ENCODE measurements around the gene CFDP1. TPM values are rescaled to one million over a fixed set of nuclear protein-coding genes. Genes with fewer than 3 reads are reported as not detected.

CFDP1 gene
- total and polyA plus RNA-seq, 2 of the 13 experiments (the other 11 are each of a cell fraction or from before 2014, with no cell fraction given), result 78.6 to 153 TPM

- TF ChIP-seq, protein P1, sequence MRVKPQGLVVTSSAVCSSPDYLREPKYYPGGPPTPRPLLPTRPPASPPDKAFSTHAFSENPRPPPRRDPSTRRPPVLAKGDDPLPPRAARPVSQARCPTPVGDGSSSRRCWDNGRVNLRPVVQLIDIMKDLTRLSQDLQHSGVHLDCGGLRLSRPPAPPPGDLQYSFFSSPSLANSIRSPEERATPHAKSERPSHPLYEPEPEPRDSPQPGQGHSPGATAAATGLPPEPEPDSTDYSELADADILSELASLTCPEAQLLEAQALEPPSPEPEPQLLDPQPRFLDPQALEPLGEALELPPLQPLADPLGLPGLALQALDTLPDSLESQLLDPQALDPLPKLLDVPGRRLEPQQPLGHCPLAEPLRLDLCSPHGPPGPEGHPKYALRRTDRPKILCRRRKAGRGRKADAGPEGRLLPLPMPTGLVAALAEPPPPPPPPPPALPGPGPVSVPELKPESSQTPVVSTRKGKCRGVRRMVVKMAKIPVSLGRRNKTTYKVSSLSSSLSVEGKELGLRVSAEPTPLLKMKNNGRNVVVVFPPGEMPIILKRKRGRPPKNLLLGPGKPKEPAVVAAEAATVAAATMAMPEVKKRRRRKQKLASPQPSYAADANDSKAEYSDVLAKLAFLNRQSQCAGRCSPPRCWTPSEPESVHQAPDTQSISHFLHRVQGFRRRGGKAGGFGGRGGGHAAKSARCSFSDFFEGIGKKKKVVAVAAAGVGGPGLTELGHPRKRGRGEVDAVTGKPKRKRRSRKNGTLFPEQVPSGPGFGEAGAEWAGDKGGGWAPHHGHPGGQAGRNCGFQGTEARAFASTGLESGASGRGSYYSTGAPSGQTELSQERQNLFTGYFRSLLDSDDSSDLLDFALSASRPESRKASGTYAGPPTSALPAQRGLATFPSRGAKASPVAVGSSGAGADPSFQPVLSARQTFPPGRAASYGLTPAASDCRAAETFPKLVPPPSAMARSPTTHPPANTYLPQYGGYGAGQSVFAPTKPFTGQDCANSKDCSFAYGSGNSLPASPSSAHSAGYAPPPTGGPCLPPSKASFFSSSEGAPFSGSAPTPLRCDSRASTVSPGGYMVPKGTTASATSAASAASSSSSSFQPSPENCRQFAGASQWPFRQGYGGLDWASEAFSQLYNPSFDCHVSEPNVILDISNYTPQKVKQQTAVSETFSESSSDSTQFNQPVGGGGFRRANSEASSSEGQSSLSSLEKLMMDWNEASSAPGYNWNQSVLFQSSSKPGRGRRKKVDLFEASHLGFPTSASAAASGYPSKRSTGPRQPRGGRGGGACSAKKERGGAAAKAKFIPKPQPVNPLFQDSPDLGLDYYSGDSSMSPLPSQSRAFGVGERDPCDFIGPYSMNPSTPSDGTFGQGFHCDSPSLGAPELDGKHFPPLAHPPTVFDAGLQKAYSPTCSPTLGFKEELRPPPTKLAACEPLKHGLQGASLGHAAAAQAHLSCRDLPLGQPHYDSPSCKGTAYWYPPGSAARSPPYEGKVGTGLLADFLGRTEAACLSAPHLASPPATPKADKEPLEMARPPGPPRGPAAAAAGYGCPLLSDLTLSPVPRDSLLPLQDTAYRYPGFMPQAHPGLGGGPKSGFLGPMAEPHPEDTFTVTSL (CRISPR knock-in tag; IDR thresholded peaks at IDR 0.05; ENCODE audit: borderline replicate concordance), result peak; percentile 75; the same call in 1 of the 2 replicates
- peak; percentile 71; the same call in 1 of the 2 replicates for TF ChIP-seq EHMT2 (IDR thresholded peaks at IDR 0.05; ENCODE audit: borderline replicate concordance, low read depth, low read length)
- TF ChIP-seq PLSCR1 (CRISPR knock-in tag; IDR thresholded peaks at IDR 0.05; ENCODE audit: borderline replicate concordance), result no peak
- TF ChIP-seq ESRRA (CRISPR knock-in tag; IDR thresholded peaks at IDR 0.05; ENCODE audit: low read depth), result peak; percentile 87
- peak; percentile 40; the same call in 1 of the 2 replicates for TF ChIP-seq SIX4 (CRISPR knock-in tag; IDR thresholded peaks at IDR 0.05)
- TF ChIP-seq ZZZ3 (CRISPR knock-in tag; IDR thresholded peaks at IDR 0.05; ENCODE audit: borderline replicate concordance), result no peak
- TF ChIP-seq CBX2 (IDR thresholded peaks at IDR 0.05; ENCODE audit: low read depth, low read length), result no peak
- TF ChIP-seq CBX2 (CRISPR knock-in tag; IDR thresholded peaks at IDR 0.05; ENCODE audit: low read depth), result no peak
- TF ChIP-seq ZNF260 (CRISPR knock-in tag; IDR thresholded peaks at IDR 0.05; ENCODE audit: borderline replicate concordance, low read depth), result no peak
- TF ChIP-seq MAFK (conservative IDR thresholded peaks at IDR 0.05 in 1 of 2, IDR thresholded peaks at IDR 0.05 in 1 of 2; ENCODE audit: low read length in 2 of 2), result peak; percentile 64 to 83
- peak; percentile 51; the same call in 1 of the 2 replicates for TF ChIP-seq GATA4 (IDR thresholded peaks at IDR 0.05; ENCODE audit: borderline replicate concordance, low read depth)
- TF ChIP-seq ZNF335 (CRISPR knock-in tag; IDR thresholded peaks at IDR 0.05), result no peak
- peak; percentile 54; the same call in 1 of the 2 replicates for TF ChIP-seq ZBTB7B (CRISPR knock-in tag; IDR thresholded peaks at IDR 0.05)
- no peak for TF ChIP-seq SUZ12 (IDR thresholded peaks at IDR 0.05; ENCODE audit: low read depth, low read length)
- TF ChIP-seq, protein P2, sequence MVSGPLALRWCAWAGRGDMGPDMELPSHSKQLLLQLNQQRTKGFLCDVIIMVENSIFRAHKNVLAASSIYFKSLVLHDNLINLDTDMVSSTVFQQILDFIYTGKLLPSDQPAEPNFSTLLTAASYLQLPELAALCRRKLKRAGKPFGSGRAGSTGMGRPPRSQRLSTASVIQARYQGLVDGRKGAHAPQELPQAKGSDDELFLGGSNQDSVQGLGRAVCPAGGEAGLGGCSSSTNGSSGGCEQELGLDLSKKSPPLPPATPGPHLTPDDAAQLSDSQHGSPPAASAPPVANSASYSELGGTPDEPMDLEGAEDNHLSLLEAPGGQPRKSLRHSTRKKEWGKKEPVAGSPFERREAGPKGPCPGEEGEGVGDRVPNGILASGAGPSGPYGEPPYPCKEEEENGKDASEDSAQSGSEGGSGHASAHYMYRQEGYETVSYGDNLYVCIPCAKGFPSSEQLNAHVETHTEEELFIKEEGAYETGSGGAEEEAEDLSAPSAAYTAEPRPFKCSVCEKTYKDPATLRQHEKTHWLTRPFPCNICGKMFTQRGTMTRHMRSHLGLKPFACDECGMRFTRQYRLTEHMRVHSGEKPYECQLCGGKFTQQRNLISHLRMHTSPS (CRISPR knock-in tag; IDR thresholded peaks at IDR 0.05; ENCODE audit: low read depth), result no peak
- no peak for TF ChIP-seq ZNF713 (CRISPR knock-in tag; IDR thresholded peaks at IDR 0.05)
- TF ChIP-seq CBX5 (CRISPR knock-in tag; IDR thresholded peaks at IDR 0.05; ENCODE audit: borderline replicate concordance), result peak; percentile 86; the same call in 1 of the 2 replicates
- TF ChIP-seq FOXJ3 (CRISPR knock-in tag; IDR thresholded peaks at IDR 0.05; ENCODE audit: borderline replicate concordance), result peak; percentile 82
- TF ChIP-seq POLR2G (IDR thresholded peaks at IDR 0.05; ENCODE audit: low read depth, low read length), result no peak
Observed at GRCh38 chr16:75309899-75310430, 123.3 kb downstream of the CFDP1 start (continued).

All from HepG2 (cell line).